H1 (cell line): ENCODE results near the gene BTNL3. TPM values are rescaled to one million over a fixed set of nuclear protein-coding genes. Genes with fewer than 3 reads are reported as not detected.

Experiments used
- CTCF ChIA-PET: fragments of 300-600 bp; sonication (Branson Sonifier 250); formaldehyde crosslinking; loops from one replicate; lab custom pipeline; 2021; ENCODE audit not compliant: partially characterized antibody; lab: Charles Lee
- POLR2A ChIA-PET: fragments of 300-600 bp; sonication (Branson Sonifier 250); formaldehyde crosslinking; loops from one replicate; lab custom pipeline; 2021; ENCODE audit warnings: inconsistent platforms; ENCODE audit not compliant: partially characterized antibody; lab: Charles Lee
- DNase-seq, 2 experiments: peaks; one replicate each; pipeline versions ENCODE4 v3.0.0 to v3.0.0-alpha.2; 2010 to 2022; ENCODE audit warnings: low spot score in 2 of 2, low read depth in 1 of 2, mixed read lengths in 1 of 2
- FAIRE-seq: peaks from 2 replicates; lab custom pipeline; 2011; peaks lifted over from hg19 to GRCh38; lab: Jason Lieb, UNC
- H2AFZ ChIP-seq: 2 replicates; pipeline ENCODE4 v1.8.1; 2012; ENCODE audit warnings: low read length, inconsistent platforms
- H2AK5ac ChIP-seq: 2 replicates; pipeline ENCODE4 v1.6.1; 2013; ENCODE audit warnings: low read depth, low read length
- H2BK120ac ChIP-seq: replicated peaks from 2 replicates; pipeline ENCODE3; 2013; ENCODE audit warnings: low read depth, low read length, inconsistent platforms
- H2BK12ac ChIP-seq: 2 replicates; pipeline ENCODE4 v1.6.1; 2013; ENCODE audit warnings: low read depth, low read length
- H2BK15ac ChIP-seq: 2 replicates; pipeline ENCODE4 v1.6.1; 2013; ENCODE audit warnings: low read length
- H2BK20ac ChIP-seq: 2 replicates; pipeline ENCODE4 v1.6.1; 2013; ENCODE audit warnings: low read length
- H2BK5ac ChIP-seq: 2 replicates; pipeline ENCODE4 v1.6.1; 2013; ENCODE audit warnings: low read depth, low read length
- H3K14ac ChIP-seq: 2 replicates; pipeline ENCODE4 v1.6.1; 2013; ENCODE audit warnings: inconsistent platforms; ENCODE audit not compliant: insufficient read length
- H3K18ac ChIP-seq: 2 replicates; pipeline ENCODE4 v1.6.1; 2013; ENCODE audit warnings: low read length; ENCODE audit errors: extremely low read depth
- H3K23ac ChIP-seq: 2 replicates; pipeline ENCODE4 v1.6.1; 2013; ENCODE audit warnings: inconsistent platforms; ENCODE audit not compliant: insufficient read length
- H3K23me2 ChIP-seq: 2 replicates; pipeline ENCODE4 v1.6.1; 2013; ENCODE audit warnings: low read depth, low read length
- H3K27ac ChIP-seq: 2 replicates; pipeline ENCODE4 v1.6.1; 2011; ENCODE audit warnings: low read depth, low read length, inconsistent platforms
- H3K27me3 ChIP-seq, 4 experiments: replicated peaks in 1 of 4; 1 replicate in 1 of 4; 2 replicates in 3 of 4; pipeline versions ENCODE4 v1.6.1 to v1.8.1; 2011 to 2013; ENCODE audit warnings: low read length in 3 of 4, mild to moderate bottlenecking in 3 of 4, inconsistent platforms in 2 of 4, mixed read lengths in 2 of 4, moderate library complexity in 1 of 4; ENCODE audit not compliant: control insufficient read depth in 3 of 4, insufficient read depth in 3 of 4; ENCODE audit errors: extremely low read depth in 1 of 4
- H3K36me3 ChIP-seq, 4 experiments: 2 replicates each; pipeline versions ENCODE4 v1.6.1 to v1.8.1; 2011 to 2013; ENCODE audit warnings: mild to moderate bottlenecking in 4 of 4, low read length in 3 of 4, moderate library complexity in 2 of 4, control low read depth in 1 of 4, inconsistent platforms in 1 of 4; ENCODE audit not compliant: insufficient read depth in 4 of 4, control insufficient read depth in 2 of 4
- H3K4ac ChIP-seq: replicated peaks from 2 replicates; pipeline ENCODE3; 2013; ENCODE audit warnings: low read length, low read depth, mixed read lengths, inconsistent platforms; ENCODE audit not compliant: insufficient read length
- H3K4me1 ChIP-seq, 4 experiments: replicated peaks in 1 of 4; 1 replicate in 1 of 4; 2 replicates in 3 of 4; pipeline versions ENCODE4 v1.6.1 to v1.8.1; 2011 to 2013; ENCODE audit warnings: low read length in 3 of 4, inconsistent platforms in 2 of 4, mixed read lengths in 1 of 4; ENCODE audit not compliant: insufficient read depth in 4 of 4, control insufficient read depth in 3 of 4
- H3K4me2 ChIP-seq, 2 experiments: 2 replicates each; pipeline versions ENCODE4 v1.6.1 to v1.8.1; 2011 to 2013; ENCODE audit warnings: low read depth in 2 of 2, low read length in 2 of 2, control low read depth in 1 of 2, inconsistent platforms in 1 of 2, mild to moderate bottlenecking in 1 of 2; ENCODE audit not compliant: insufficient read depth in 1 of 2
- H3K4me3 ChIP-seq, 4 experiments: fragments of 200-600, 300-600 bp in 1 of 4; sonication (generic), shearing (Covaris generic), sonication (Bioruptor Twin) in 1 of 4; 2 replicates each; pipeline versions ENCODE4 v1.5.1 to v1.8.1; 2011 to 2016; ENCODE audit warnings: low read length in 4 of 4, low read depth in 3 of 4, control low read depth in 2 of 4, inconsistent platforms in 2 of 4, mild to moderate bottlenecking in 2 of 4, mixed read lengths in 1 of 4, moderate library complexity in 1 of 4; ENCODE audit not compliant: insufficient read depth in 2 of 4; ENCODE audit errors: extremely low read depth in 1 of 4
- H3K56ac ChIP-seq: replicated peaks from 2 replicates; pipeline ENCODE3; 2013; ENCODE audit warnings: low read depth, mild to moderate bottlenecking, mixed read lengths, low read length, inconsistent platforms; ENCODE audit not compliant: insufficient read length
- H3K79me1 ChIP-seq: 2 replicates; pipeline ENCODE4 v1.6.1; 2013; ENCODE audit warnings: low read depth, low read length, control low read depth
- H3K79me2 ChIP-seq, 2 experiments: 2 replicates each; pipeline versions ENCODE4 v1.6.1 to v1.8.1; 2012 to 2013; ENCODE audit warnings: low read length in 2 of 2, mild to moderate bottlenecking in 2 of 2, inconsistent platforms in 1 of 2; ENCODE audit not compliant: insufficient read depth in 2 of 2, control insufficient read depth in 1 of 2
- H3K9ac ChIP-seq, 4 experiments: replicated peaks in 1 of 4; 1 replicate in 1 of 4; 2 replicates in 3 of 4; pipeline versions ENCODE4 v1.6.1 to v1.8.1; 2011 to 2013; ENCODE audit warnings: low read depth in 3 of 4, low read length in 3 of 4, control low read depth in 2 of 4, mild to moderate bottlenecking in 2 of 4, moderate library complexity in 2 of 4, inconsistent platforms in 1 of 4; ENCODE audit errors: extremely low read depth in 1 of 4
- H3K9me3 ChIP-seq, 2 experiments: 2 replicates each; pipeline versions ENCODE4 v1.6.1 to v1.8.1; 2012 to 2013; ENCODE audit warnings: mild to moderate bottlenecking in 2 of 2, moderate library complexity in 2 of 2, control low read depth in 1 of 2, inconsistent platforms in 1 of 2, low read depth in 1 of 2, low read length in 1 of 2, mixed read lengths in 1 of 2; ENCODE audit not compliant: insufficient read depth in 2 of 2
- H4K20me1 ChIP-seq, 2 experiments: replicated peaks in 1 of 2; 2 replicates each; pipeline versions ENCODE3 to v1.8.1; 2011 to 2013; ENCODE audit warnings: inconsistent platforms in 2 of 2, low read length in 2 of 2, mild to moderate bottlenecking in 1 of 2; ENCODE audit not compliant: insufficient read depth in 2 of 2, control insufficient read depth in 1 of 2
- H4K5ac ChIP-seq: 2 replicates; pipeline ENCODE4 v1.6.1; 2013; ENCODE audit warnings: low read length, low read depth, mixed read lengths, inconsistent platforms; ENCODE audit not compliant: insufficient read length
- H4K8ac ChIP-seq: 2 replicates; pipeline ENCODE4 v1.8.0; 2013; ENCODE audit warnings: mild to moderate bottlenecking, moderate library complexity, low read length, inconsistent platforms; ENCODE audit not compliant: insufficient read depth; ENCODE audit errors: extremely low read depth
- H4K91ac ChIP-seq: replicated peaks from 2 replicates; pipeline ENCODE3; 2013; ENCODE audit warnings: low read length, mixed read lengths, inconsistent platforms; ENCODE audit not compliant: insufficient read length
- RAD21 ChIP-seq, 2 experiments: IDR thresholded peaks in 1 of 2; conservative IDR thresholded peaks in 1 of 2; 2 replicates each; pipeline ENCODE4 v1.6.1; 2011; ENCODE audit warnings: low read depth in 2 of 2, low read length in 2 of 2, improper control_type of control experiment in 1 of 2, inconsistent platforms in 1 of 2, mild to moderate bottlenecking in 1 of 2, moderate library complexity in 1 of 2
- SP1 ChIP-seq: IDR thresholded peaks from 2 replicates; pipeline ENCODE4 v1.6.1; 2011; ENCODE audit warnings: low read depth, low read length
- SRF ChIP-seq: IDR thresholded peaks from 2 replicates; pipeline ENCODE4 v1.6.1; 2011; ENCODE audit warnings: mild to moderate bottlenecking, low read depth, low read length, moderate library complexity
- WGBS, 2 experiments: shearing (Covaris generic) in 1 of 2; methylation state at CpG; one replicate each; pipeline versions ENCODE4 v1.1.6 to v1.1.7; 2013 to 2015; ENCODE audit warnings: low lambda C conversion rate in 2 of 2, mixed read lengths in 2 of 2, inconsistent platforms in 1 of 2, low coverage in 1 of 2, missing lambda C conversion rate in 1 of 2; ENCODE audit not compliant: insufficient replicate concordance in 2 of 2, insufficient coverage in 1 of 2, insufficient read length in 1 of 2; ENCODE audit errors: extremely low coverage in 1 of 2, missing lambda C conversion rate in 1 of 2; 5-methylcytosine and 5-hydroxymethylcytosine counted together
- polyA plus RNA-seq, 7 experiments: library from polyadenylated mRNA; depleted of rRNA in 3 of 7; stranded (reverse) in 5 of 7; unstranded in 2 of 7; fragments of >200 nt in 5 of 7; fragments of 200-250 nt in 2 of 7; gene quantifications; 1 replicate in 5 of 7; 2 replicates in 1 of 7; 4 replicates in 1 of 7; pipeline versions ENCODE4 v1.2.1 to v1.2.3, GENCODE V29; 2011 to 2013; ENCODE audit warnings: missing spikeins in 2 of 7, mixed read lengths in 2 of 7
- total RNA-seq: library from RNA; stranded (reverse); fragmentation: NEBNext Ultra II Directional; extraction: Animal tissue kit (Norgen Biotek cat#: 25700); gene quantifications from 2 replicates; pipeline ENCODE4 v1.2.1, GENCODE V29; 2021
- TF ChIP-seq, protein P1 (sequence below), 3 experiments: IDR thresholded peaks; 1 replicate in 2 of 3; 2 replicates in 1 of 3; pipeline versions ENCODE4 v1.5.1 to v1.6.1; 2011; ENCODE audit warnings: low read length in 3 of 3, mild to moderate bottlenecking in 3 of 3, inconsistent platforms in 2 of 3, low read depth in 1 of 3, moderate library complexity in 1 of 3; ENCODE audit not compliant: insufficient read depth in 1 of 3; ENCODE audit errors: control extremely low read depth in 1 of 3

The BTNL3 gene
- total and polyA plus RNA-seq, 2 of the 8 experiments (the other 6 are each of a cell fraction or from before 2014, with no cell fraction given), result not detected

DNA sequence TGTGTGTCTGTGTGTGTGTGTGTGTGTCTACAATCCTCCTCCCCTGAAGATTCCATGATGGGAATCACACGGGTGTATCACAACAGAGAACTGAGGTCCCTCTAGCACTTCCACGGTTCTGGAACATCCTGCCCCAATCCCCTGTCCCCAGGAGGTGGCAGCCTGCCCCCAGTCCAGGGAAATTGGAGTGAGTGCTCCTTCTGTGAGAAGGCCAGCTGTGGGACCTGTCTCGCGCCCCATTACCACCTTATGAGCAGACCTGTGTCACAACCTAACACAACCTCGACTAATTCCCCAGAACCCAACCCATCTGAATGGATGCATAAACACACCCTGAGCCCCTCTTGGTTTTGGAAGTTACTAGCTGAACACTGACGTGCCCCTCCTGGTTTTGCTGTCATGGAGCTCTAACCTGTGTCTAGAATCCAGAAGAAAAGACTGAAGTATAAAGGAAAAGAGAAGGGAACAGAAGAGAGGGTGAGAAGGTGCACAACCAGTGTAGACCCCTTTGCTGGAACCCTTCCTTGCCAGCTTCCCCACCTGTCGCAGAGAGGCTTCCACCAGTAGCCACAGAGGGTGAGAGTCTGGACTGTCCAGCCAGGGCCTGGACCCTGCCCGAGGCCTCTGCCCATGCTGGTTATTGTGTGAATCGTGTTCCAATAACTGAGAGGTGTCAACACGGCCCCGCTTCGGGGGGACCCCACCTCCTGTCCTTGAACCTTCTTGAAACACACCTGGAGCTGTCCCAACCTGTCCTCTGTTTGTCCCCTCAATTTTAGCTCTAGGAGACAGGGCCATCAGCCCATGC lies 54.8 kb downstream of the BTNL3 start:
- CTCF ChIA-PET, result interaction anchor here (0.8 to 1.3 kb wide), 7 partner anchors 11 to 169 kb away, joined by 3 to 6 read pairs (median 4); no protein-coding TSS in a partner anchor
- no peak overlapping the region for H3K27ac ChIP-seq

More for the DNA sequence above, 54.8 kb downstream of the BTNL3 start:
- Histone ChIP-seq H4K5ac (no peak overlapping the region), H3K14ac (no peak overlapping the region), H3K9me3 (peaks cover 2 to 7% of the 10 kb centered on the region in 2 experiments; a peak in 2 of 4 replicates), H3K27me3 (no peaks in the 10 kb centered on the region; a peak in 2 of 7 replicates), H4K20me1 (no peaks in the 10 kb centered on the region), H3K79me1 (no peaks in the 10 kb centered on the region), H3K4me2 (no peak overlapping the region), H2AK5ac (no peak overlapping the region), H3K79me2 (no peaks in the 10 kb centered on the region), H3K56ac (no peak overlapping the region), H2AFZ (no peak overlapping the region), H3K4me1 (no peaks in the 10 kb centered on the region; a peak in 1 of 7 replicates), H3K4ac (no peak overlapping the region), H3K4me3 (no peak overlapping the region), H3K23ac (no peak overlapping the region), H2BK15ac (peak overlapping the region; percentile 5; the same call in 1 of the 2 replicates), H2BK20ac (no peak overlapping the region), H3K18ac (no peak overlapping the region), H2BK120ac (no peak overlapping the region), H4K91ac (no peak overlapping the region), H4K8ac (no peak overlapping the region), H3K36me3 (no peaks in the 10 kb centered on the region), H3K23me2 (peaks cover 2% of the 10 kb centered on the region; the same call in 1 of the 2 replicates), H2BK12ac (no peak overlapping the region), H2BK5ac (no peak overlapping the region), H3K9ac (no peak overlapping the region)
- WGBS, 2 experiments, result 84% methylated on average over 11 of the region's 12 CpGs; no CpG with 5 or more reads in 1 of the 2 experiments
- no peak for FAIRE-seq
- no peak for TF ChIP-seq SRF
- TF ChIP-seq RAD21 (IDR thresholded peaks at IDR 0.05 in 1 of 2, conservative IDR thresholded peaks at IDR 0.05 in 1 of 2; ENCODE audit: low read depth in 2 of 2, low read length in 2 of 2), result peak; percentile 42 to 60; a peak in 3 of 4 replicates
- TF ChIP-seq, protein P1, sequence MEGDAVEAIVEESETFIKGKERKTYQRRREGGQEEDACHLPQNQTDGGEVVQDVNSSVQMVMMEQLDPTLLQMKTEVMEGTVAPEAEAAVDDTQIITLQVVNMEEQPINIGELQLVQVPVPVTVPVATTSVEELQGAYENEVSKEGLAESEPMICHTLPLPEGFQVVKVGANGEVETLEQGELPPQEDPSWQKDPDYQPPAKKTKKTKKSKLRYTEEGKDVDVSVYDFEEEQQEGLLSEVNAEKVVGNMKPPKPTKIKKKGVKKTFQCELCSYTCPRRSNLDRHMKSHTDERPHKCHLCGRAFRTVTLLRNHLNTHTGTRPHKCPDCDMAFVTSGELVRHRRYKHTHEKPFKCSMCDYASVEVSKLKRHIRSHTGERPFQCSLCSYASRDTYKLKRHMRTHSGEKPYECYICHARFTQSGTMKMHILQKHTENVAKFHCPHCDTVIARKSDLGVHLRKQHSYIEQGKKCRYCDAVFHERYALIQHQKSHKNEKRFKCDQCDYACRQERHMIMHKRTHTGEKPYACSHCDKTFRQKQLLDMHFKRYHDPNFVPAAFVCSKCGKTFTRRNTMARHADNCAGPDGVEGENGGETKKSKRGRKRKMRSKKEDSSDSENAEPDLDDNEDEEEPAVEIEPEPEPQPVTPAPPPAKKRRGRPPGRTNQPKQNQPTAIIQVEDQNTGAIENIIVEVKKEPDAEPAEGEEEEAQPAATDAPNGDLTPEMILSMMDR (IDR thresholded peaks at IDR 0.05; ENCODE audit: control extremely low read depth in 1 of 3, insufficient read depth in 1 of 3, low read depth in 1 of 3, low read length in 3 of 3), result peak; percentile 27 to 30 (median 29); a peak in 3 of 4 replicates
- no peak for TF ChIP-seq SP1
- no peak for DNase-seq
- POLR2A ChIA-PET, result interaction anchor here (2.0 kb wide), 1 partner anchor 11 kb away, joined by 4 read pairs; no protein-coding TSS in a partner anchor
